Neural cell (in vitro differentiated cells): Measurements from ENCODE around the gene CACNA1D. TPM values are rescaled to one million over a fixed set of nuclear protein-coding genes. Genes with fewer than 3 reads are reported as not detected.

Experiments
- H2AFZ ChIP-seq: fragments of 200-600, 300-800 bp; sonication (generic), shearing (Covaris generic); 2 replicates; pipeline ENCODE4 v1.6.0; 2014; ENCODE audit warnings: low read depth, mild to moderate bottlenecking, antibody characterized with exemption, low read length, moderate library complexity
- H3F3A ChIP-seq: fragments of 200-600 bp; shearing (Covaris generic); 2 replicates; pipeline ENCODE4 v1.6.1; 2016; ENCODE audit warnings: mild to moderate bottlenecking, moderate library complexity, mixed read lengths, antibody characterized with exemption, low read length; ENCODE audit not compliant: insufficient read depth, poor library complexity, severe bottlenecking
- H3K27ac ChIP-seq: fragments of 200-600, 300-800 bp; sonication (generic), shearing (Covaris generic); 2 replicates; pipeline ENCODE4 v1.5.1; 2014; ENCODE audit warnings: mild to moderate bottlenecking, low read length, moderate library complexity
- H3K27me3 ChIP-seq: fragments of 300-800, 200-600 bp; sonication (generic), shearing (Covaris generic); 2 replicates; pipeline ENCODE4 v1.6.0; 2014; ENCODE audit warnings: mild to moderate bottlenecking, low read depth, low read length, moderate library complexity; ENCODE audit not compliant: insufficient read depth
- H3K36me3 ChIP-seq: fragments of 300-800, 200-600 bp; sonication (generic), shearing (Covaris generic); 2 replicates; pipeline ENCODE4 v1.5.1; 2014; ENCODE audit warnings: mild to moderate bottlenecking, antibody characterized with exemption, low read length, moderate library complexity; ENCODE audit not compliant: insufficient read depth
- H3K4me2 ChIP-seq: fragments of 300-800, 200-600 bp; sonication (generic), shearing (Covaris generic); 2 replicates; pipeline ENCODE4 v1.6.0; 2014; ENCODE audit warnings: mild to moderate bottlenecking, low read length
- H3K4me3 ChIP-seq: fragments of 300-800, 200-600 bp; sonication (generic), shearing (Covaris generic); 2 replicates; pipeline ENCODE4 v1.5.1; 2014; ENCODE audit warnings: mild to moderate bottlenecking, low read length, moderate library complexity
- H3K79me2 ChIP-seq: fragments of 200-600 bp; shearing (Covaris generic); replicated peaks from 2 replicates; pipeline ENCODE4 v1.6.0; 2014; ENCODE audit warnings: mild to moderate bottlenecking, low read length, moderate library complexity; ENCODE audit not compliant: insufficient read depth
- H3K9ac ChIP-seq: fragments of 300-800, 200-600 bp; sonication (generic), shearing (Covaris generic); 2 replicates; pipeline ENCODE4 v1.6.1; 2016; ENCODE audit warnings: mild to moderate bottlenecking, low read length, mixed read lengths
- H3K9me2 ChIP-seq: fragments of 200-600 bp; shearing (Covaris generic); 2 replicates; pipeline ENCODE4 v1.6.1; 2016; ENCODE audit warnings: mild to moderate bottlenecking, low read length, mixed read lengths; ENCODE audit not compliant: insufficient read depth
- H3K9me3 ChIP-seq: fragments of 200-600, 300-800 bp; sonication (generic), shearing (Covaris generic); 2 replicates; pipeline ENCODE4 v1.6.1; 2016; ENCODE audit warnings: mild to moderate bottlenecking, mixed run types, low read length, moderate library complexity, mixed read lengths
- H4K20me1 ChIP-seq: fragments of 200-600 bp; shearing (Covaris generic); 2 replicates; pipeline ENCODE4 v1.6.1; 2016; ENCODE audit warnings: mild to moderate bottlenecking, mixed run types; ENCODE audit not compliant: insufficient read depth
- CTCF ChIP-seq: fragments of 450-650 bp; IDR thresholded peaks from 2 replicates; pipeline ENCODE4 v1.5.1; 2014; ENCODE audit warnings: antibody characterized with exemption, mild to moderate bottlenecking, moderate library complexity; ENCODE audit not compliant: poor library complexity, severe bottlenecking
- EP300 ChIP-seq: fragments of 450-650 bp; conservative IDR thresholded peaks from 2 replicates; pipeline ENCODE4 v1.6.1; 2014; ENCODE audit warnings: antibody characterized with exemption, mild to moderate bottlenecking, moderate library complexity; ENCODE audit not compliant: poor library complexity, severe bottlenecking
- EZH2 ChIP-seq: fragments of 200-600, 300-800 bp; shearing (Covaris generic), sonication (generic); IDR thresholded peaks from 2 replicates; pipeline ENCODE4 v1.6.1; 2014; ENCODE audit warnings: antibody characterized with exemption, low read length, borderline replicate concordance, mild to moderate bottlenecking; ENCODE audit not compliant: insufficient read depth, poor library complexity, severe bottlenecking
- MXI1 ChIP-seq: fragments of 450-650 bp; conservative IDR thresholded peaks from 2 replicates; pipeline ENCODE4 v1.6.1; 2014; ENCODE audit warnings: antibody characterized with exemption, mild to moderate bottlenecking; ENCODE audit not compliant: poor library complexity, severe bottlenecking
- POLR2AphosphoS5 ChIP-seq: IDR thresholded peaks from 2 replicates; pipeline ENCODE4 v1.6.1; 2012
- RAD21 ChIP-seq: fragments of 450-650 bp; conservative IDR thresholded peaks from 2 replicates; pipeline ENCODE4 v1.6.1; 2014; ENCODE audit warnings: antibody characterized with exemption, mild to moderate bottlenecking, moderate library complexity
- REST ChIP-seq: IDR thresholded peaks from 2 replicates; pipeline ENCODE4 v1.6.1; 2012; ENCODE audit warnings: borderline replicate concordance
- SMC3 ChIP-seq: fragments of 450-650 bp; conservative IDR thresholded peaks from 2 replicates; pipeline ENCODE4 v1.6.1; 2014; ENCODE audit warnings: antibody characterized with exemption, mild to moderate bottlenecking, moderate library complexity; ENCODE audit not compliant: poor library complexity
- TAF1 ChIP-seq: IDR thresholded peaks from 2 replicates; pipeline ENCODE4 v1.6.1; 2012; ENCODE audit warnings: low read depth
- polyA plus RNA-seq: library from polyadenylated mRNA; depleted of rRNA; stranded (reverse); fragments of >200 nt; gene quantifications from 2 replicates; pipeline ENCODE4 v1.2.3, GENCODE V29; 2014

The CACNA1D gene
- polyA plus RNA-seq, 1 donor from 2014 or later: 22.5 TPM

GRCh38 chr3:53815067-53815466 lies 320.7 kb downstream of the CACNA1D start:
- peaks cover 1% of the 10 kb centered on the region for H3K36me3 ChIP-seq
- no peak overlapping the region for H3K4me3 ChIP-seq
- TF ChIP-seq TAF1 (no peak), POLR2AphosphoS5 (no peak), EZH2 (no peak), RAD21 (no peak), CTCF (no peak), MXI1 (no peak)
- H3K4me2 ChIP-seq: no peak overlapping the region
- H3K9ac ChIP-seq: no peak overlapping the region
- H3K79me2 ChIP-seq: no peaks in the 10 kb centered on the region
- no peaks in the 10 kb centered on the region for H4K20me1 ChIP-seq
- no peak overlapping the region for H2AFZ ChIP-seq
- H3F3A ChIP-seq: no peaks in the 10 kb centered on the region
- no peaks in the 10 kb centered on the region for H3K9me3 ChIP-seq
- no peak overlapping the region for H3K27ac ChIP-seq
- H3K9me2 ChIP-seq: no peaks in the 10 kb centered on the region
- no peaks in the 10 kb centered on the region for H3K27me3 ChIP-seq

DNA sequence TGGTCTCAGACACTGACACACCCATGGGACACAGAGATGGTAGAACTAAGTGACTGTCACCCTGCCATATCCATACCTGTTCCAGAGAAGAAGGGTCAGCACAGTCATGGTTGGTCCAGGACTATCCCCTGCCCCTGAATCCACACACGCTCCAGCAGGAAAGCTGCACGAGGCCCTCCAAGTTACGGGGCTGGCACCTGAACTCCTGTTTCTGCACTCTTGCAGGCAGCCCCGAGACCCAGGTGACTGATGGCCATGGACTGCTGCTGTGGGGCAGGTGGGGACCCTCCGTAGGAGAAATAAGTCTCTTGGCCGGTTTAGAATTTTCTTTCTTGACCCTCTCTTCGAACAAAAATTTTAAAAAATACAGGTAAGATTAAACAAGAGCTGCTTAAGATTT lies 321.2 kb downstream of the CACNA1D start:
- Histone ChIP-seq H3K4me2 (no peak overlapping the region), H3K9me2 (no peaks in the 10 kb centered on the region), H2AFZ (no peak overlapping the region), H3K79me2 (no peaks in the 10 kb centered on the region), H3K4me3 (no peak overlapping the region), H3K36me3 (no peaks in the 10 kb centered on the region), H3K9ac (no peak overlapping the region), H3F3A (no peaks in the 10 kb centered on the region), H3K9me3 (no peaks in the 10 kb centered on the region), H3K27ac (no peak overlapping the region), H4K20me1 (no peaks in the 10 kb centered on the region), H3K27me3 (no peaks in the 10 kb centered on the region)
- TF ChIP-seq EP300 (no peak), EZH2 (no peak), CTCF (no peak), SMC3 (no peak), REST (no peak)
